Gastroesophageal sphincter (tissue), 4 donors: ENCODE measurements around the gene JCAD. TPM values are rescaled to one million over a fixed set of nuclear protein-coding genes. Genes with fewer than 3 reads are reported as not detected.

Experiments
- ATAC-seq: fragments of 150-250 bp; one replicate; pipeline ENCODE4 v1.9.1; 2016; ENCODE audit warnings: mild to moderate bottlenecking, moderate library complexity
- H3K27ac ChIP-seq, 4 donors: fragments of 200-600 bp; sonication (generic) in 3 of 4; 1 replicate in 3 of 4; 2 replicates in 1 of 4; pipeline ENCODE4 v1.5.1; 2016 to 2019
- H3K27me3 ChIP-seq: fragments of 200-600 bp; sonication (generic); one replicate; pipeline ENCODE4 v1.5.1; 2019
- H3K36me3 ChIP-seq, 2 donors: fragments of 200-600 bp; sonication (generic); one replicate each; pipeline ENCODE4 v1.5.1; 2019; ENCODE audit warnings: control low read depth in 1 of 2
- H3K4me1 ChIP-seq, 3 donors: fragments of 200-600 bp; sonication (generic); 1 replicate in 2 of 3; 2 replicates in 1 of 3; pipeline ENCODE4 v1.5.1; 2016 to 2019; ENCODE audit warnings: control low read depth in 2 of 3
- H3K4me3 ChIP-seq, 2 donors: fragments of 200-600 bp; sonication (generic); one replicate each; pipeline ENCODE4 v1.5.1; 2019; ENCODE audit warnings: mild to moderate bottlenecking in 1 of 2, moderate library complexity in 1 of 2
- H3K9me3 ChIP-seq, 3 donors: fragments of 200-600 bp; sonication (generic); one replicate each; pipeline ENCODE4 v1.5.1; 2017 to 2019; ENCODE audit warnings: control low read depth in 2 of 3
- EP300 ChIP-seq: sonication (generic); formaldehyde crosslinking; IDR thresholded peaks from one replicate; pipeline ENCODE4 v1.6.1; 2017; ENCODE audit warnings: antibody characterized with exemption, mild to moderate bottlenecking
- POLR2A ChIP-seq, 2 donors: fragments of 450-650 bp; IDR thresholded peaks; one replicate each; pipeline ENCODE4 v1.6.1; 2017; ENCODE audit warnings: antibody characterized with exemption in 2 of 2, mild to moderate bottlenecking in 2 of 2, moderate library complexity in 1 of 2
- POLR2AphosphoS5 ChIP-seq: sonication (generic); formaldehyde crosslinking; IDR thresholded peaks from one replicate; pipeline ENCODE4 v1.6.1; 2017; ENCODE audit warnings: antibody characterized with exemption
- WGBS, 2 donors: methylation state at CpG; one replicate each; pipeline ENCODE4 v1.1.5; 2018; ENCODE audit warnings: low coverage in 1 of 2; 5-methylcytosine and 5-hydroxymethylcytosine counted together
- total RNA-seq, 4 donors: library from RNA; depleted of rRNA; stranded (reverse); fragments of >200 nt; gene quantifications; one replicate each; pipeline ENCODE4 v1.1.0, GENCODE V29; 2016
- TF ChIP-seq, protein P1 (sequence below), 4 experiments: fragments of 200-600 bp in 2 of 4; fragments of 450-650 bp in 2 of 4; sonication (generic) in 1 of 4; IDR thresholded peaks; one replicate each; pipeline ENCODE4 v1.5.1; 2017 to 2019; ENCODE audit warnings: antibody characterized with exemption in 4 of 4, mild to moderate bottlenecking in 2 of 4, moderate library complexity in 2 of 4

The JCAD gene
- total RNA-seq, 4 donors from 2014 or later = 21.0 to 66.8 (median 48.6) TPM

DNA sequence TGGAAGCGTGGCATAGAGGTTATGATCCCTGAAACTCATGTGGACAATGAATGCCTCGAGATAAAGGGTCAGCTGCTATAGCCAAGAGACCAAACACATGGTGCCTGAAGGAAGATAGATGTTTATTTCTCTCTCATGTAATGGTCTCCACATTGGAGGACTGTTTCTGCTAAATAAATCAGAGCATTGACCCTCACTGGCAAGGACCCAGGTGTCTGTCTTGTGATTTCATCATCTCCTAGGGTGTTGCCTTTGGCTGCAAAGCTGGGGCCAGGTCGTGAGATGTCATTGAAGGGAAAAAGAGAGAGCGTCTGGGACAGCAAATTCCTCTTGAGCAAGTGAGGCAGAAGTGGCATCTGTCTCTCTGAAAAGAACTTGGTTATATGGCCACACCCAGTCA, 64.6 kb downstream of the JCAD start:
- no peak overlapping the region for H3K4me3 ChIP-seq
- no peak for ATAC-seq
- 50 to 73% methylated on average over 3 to 4 of the region's 4 CpGs for WGBS, 2 donors
- no peak for TF ChIP-seq POLR2A (IDR thresholded peaks at IDR 0.05)
- no peaks in the 10 kb centered on the region for H3K9me3 ChIP-seq
- H3K27me3 ChIP-seq = no peaks in the 10 kb centered on the region
- H3K27ac ChIP-seq = peak overlapping the region in 2 of 4 donors; percentile 86 to 87
- H3K36me3 ChIP-seq = no peaks in the 10 kb centered on the region
- peaks cover 0 to 22% (median 13%) of the 10 kb centered on the region in 3 donors for H3K4me1 ChIP-seq

DNA sequence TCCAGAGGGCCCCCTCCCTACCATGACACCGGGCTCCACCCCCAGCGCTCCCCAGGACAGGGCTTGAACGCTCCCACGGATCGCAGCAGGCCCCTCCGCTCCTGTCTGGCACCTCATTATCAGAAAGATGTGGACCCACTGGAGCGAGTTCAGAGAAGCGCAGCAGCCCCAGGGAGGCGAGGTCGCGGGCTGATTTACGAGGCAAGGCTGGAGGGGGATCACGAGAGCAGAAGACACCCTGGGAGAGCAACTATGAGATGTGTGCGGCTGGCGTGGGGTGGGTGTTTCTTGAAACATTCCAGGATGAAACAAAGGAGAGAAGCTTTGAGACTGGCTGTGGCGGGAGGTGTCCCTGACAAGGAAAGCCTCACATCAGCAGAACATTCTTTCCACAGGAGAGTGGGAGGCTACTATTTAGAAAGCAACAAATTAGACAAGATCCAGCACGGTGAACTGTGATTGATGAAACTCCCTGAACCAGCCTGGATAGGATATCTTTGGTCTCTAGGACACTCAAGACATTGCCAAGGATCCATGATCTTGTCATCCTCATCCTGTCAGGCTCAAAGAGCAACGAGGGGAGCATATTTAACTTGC, 66.0 kb downstream of the JCAD start:
- no peak overlapping the region for H3K4me3 ChIP-seq
- 17 to 69% methylated on average over 6 to 7 of the region's 18 CpGs for WGBS, 2 donors
- H3K4me1 ChIP-seq = peaks cover 0 to 18% (median 12%) of the 10 kb centered on the region in 3 donors
- no peak for TF ChIP-seq EP300
- TF ChIP-seq, protein P1, sequence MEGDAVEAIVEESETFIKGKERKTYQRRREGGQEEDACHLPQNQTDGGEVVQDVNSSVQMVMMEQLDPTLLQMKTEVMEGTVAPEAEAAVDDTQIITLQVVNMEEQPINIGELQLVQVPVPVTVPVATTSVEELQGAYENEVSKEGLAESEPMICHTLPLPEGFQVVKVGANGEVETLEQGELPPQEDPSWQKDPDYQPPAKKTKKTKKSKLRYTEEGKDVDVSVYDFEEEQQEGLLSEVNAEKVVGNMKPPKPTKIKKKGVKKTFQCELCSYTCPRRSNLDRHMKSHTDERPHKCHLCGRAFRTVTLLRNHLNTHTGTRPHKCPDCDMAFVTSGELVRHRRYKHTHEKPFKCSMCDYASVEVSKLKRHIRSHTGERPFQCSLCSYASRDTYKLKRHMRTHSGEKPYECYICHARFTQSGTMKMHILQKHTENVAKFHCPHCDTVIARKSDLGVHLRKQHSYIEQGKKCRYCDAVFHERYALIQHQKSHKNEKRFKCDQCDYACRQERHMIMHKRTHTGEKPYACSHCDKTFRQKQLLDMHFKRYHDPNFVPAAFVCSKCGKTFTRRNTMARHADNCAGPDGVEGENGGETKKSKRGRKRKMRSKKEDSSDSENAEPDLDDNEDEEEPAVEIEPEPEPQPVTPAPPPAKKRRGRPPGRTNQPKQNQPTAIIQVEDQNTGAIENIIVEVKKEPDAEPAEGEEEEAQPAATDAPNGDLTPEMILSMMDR (IDR thresholded peaks at IDR 0.05) = no peak
- TF ChIP-seq POLR2AphosphoS5 = no peak
- TF ChIP-seq POLR2A (IDR thresholded peaks at IDR 0.05) = no peak
- H3K27me3 ChIP-seq = no peaks in the 10 kb centered on the region
- no peaks in the 10 kb centered on the region for H3K36me3 ChIP-seq
- ATAC-seq = peak; percentile 53
- H3K27ac ChIP-seq = peak overlapping the region; percentile 3 to 87 (median 78)
- no peaks in the 10 kb centered on the region for H3K9me3 ChIP-seq

DNA sequence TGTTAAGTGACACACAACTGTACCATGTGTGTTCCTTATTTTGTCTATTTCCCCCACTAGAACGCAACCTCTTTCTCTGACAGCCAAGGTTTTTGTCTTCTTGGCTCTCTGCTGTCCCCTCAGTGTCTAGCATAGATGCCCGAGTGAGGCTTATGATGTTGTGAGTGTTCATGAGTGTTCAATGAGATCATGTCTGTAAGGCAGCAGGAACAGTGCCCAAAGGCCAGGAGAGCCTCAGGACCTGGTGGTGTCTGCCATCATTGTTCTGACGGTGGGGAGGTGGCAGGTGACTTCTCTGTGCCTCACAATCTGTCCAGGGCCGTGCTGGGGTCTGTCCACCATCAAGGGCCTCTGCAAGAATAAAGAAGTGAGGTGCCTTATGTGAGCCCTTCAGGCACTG, 66.5 kb downstream of the JCAD start:
- peak; percentile 3 for ATAC-seq
- WGBS, 2 donors = 58 to 71% methylated on average over 1 to 4 of the region's 4 CpGs
- H3K4me1 ChIP-seq = peaks cover 0 to 12% (median 12%) of the 10 kb centered on the region in 3 donors

DNA sequence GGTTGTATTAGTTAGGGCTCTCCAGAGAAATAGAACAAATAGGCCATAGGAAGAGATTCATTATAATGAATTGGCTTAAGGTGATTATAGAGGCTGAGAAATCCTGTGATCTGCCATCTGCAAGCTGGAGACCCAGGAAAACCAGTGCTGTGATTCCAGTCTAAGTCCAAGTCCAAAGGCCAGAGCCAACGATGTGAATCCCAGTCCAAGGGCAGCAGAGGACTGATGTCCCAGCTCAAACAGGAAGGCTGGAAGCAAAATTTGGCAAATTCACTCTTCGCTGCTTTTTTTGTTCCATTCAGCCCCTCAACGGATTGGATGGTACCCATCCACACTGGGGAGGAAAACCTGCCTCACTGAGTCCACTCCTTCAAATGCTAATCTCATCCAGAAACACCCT, 68.0 kb downstream of the JCAD start:
- no peak for TF ChIP-seq EP300
- no peak for TF ChIP-seq POLR2A (IDR thresholded peaks at IDR 0.05)
- no peak for TF ChIP-seq POLR2AphosphoS5
- TF ChIP-seq, protein P1 (IDR thresholded peaks at IDR 0.05) = no peak
- Histone ChIP-seq H3K36me3 (no peaks in the 10 kb centered on the region), H3K27ac (peak overlapping the region in 1 of 4 donors; percentile 19), H3K4me1 (peaks cover 0 to 12% (median 11%) of the 10 kb centered on the region in 3 donors), H3K27me3 (no peaks in the 10 kb centered on the region), H3K4me3 (no peak overlapping the region), H3K9me3 (no peaks in the 10 kb centered on the region)
- ATAC-seq = no peak
- WGBS, 2 donors = 96 to 100% methylated on average over 2 to 3 of the region's 3 CpGs

More for the DNA sequence above, 66.5 kb downstream of the JCAD start:
- Histone ChIP-seq H3K36me3 (no peaks in the 10 kb centered on the region), H3K27ac (peak overlapping the region; percentile 3 to 87 (median 78)), H3K27me3 (no peaks in the 10 kb centered on the region), H3K4me3 (no peak overlapping the region), H3K9me3 (no peaks in the 10 kb centered on the region)
- TF ChIP-seq EP300 (no peak), POLR2A (IDR thresholded peaks at IDR 0.05) (no peak), POLR2AphosphoS5 (no peak)
- TF ChIP-seq, protein P1 (IDR thresholded peaks at IDR 0.05) = no peak

DNA sequence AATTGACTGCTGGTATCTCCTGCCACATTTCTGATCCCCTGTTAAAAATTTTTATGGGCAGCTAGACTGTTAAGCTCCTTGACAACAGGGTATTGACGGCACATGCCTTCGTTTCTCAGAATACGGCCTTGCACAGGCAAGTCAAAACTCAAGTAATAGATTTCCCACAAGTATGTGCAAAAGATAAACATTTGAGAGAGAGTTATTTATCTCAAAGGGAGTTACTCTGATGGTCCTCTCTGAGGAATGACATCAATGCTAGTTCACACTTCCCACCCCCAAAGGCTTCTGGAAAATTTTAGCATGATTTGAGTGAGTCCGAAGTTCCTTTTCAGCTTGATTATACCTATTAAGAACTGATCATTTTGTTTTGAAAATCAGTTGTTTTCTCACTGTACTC, 71.9 kb downstream of the JCAD start:
- peaks cover 0 to 11% (median 0%) of the 10 kb centered on the region in 3 donors for H3K9me3 ChIP-seq
- H3K4me1 ChIP-seq = no peaks in the 10 kb centered on the region
- H3K36me3 ChIP-seq = no peaks in the 10 kb centered on the region
- no peak overlapping the region for H3K4me3 ChIP-seq
- 24 to 39% methylated on average over 4 of the region's 4 CpGs for WGBS, 2 donors
- no peaks in the 10 kb centered on the region for H3K27me3 ChIP-seq
- no peak for ATAC-seq
- peak overlapping the region in 2 of 4 donors; percentile 38 to 46 for H3K27ac ChIP-seq
- TF ChIP-seq, protein P1 (IDR thresholded peaks at IDR 0.05) = no peak
- TF ChIP-seq EP300 (no peak), POLR2A (IDR thresholded peaks at IDR 0.05) (no peak), POLR2AphosphoS5 (no peak)
